Measurements from ENCODE around the gene AGO3. TPM values are rescaled to one million over a fixed set of nuclear protein-coding genes. Genes with fewer than 3 reads are reported as not detected.

The AGO3 gene
- total and polyA plus RNA-seq, 2 donors (not counting 3 experiments of a cell fraction or from before 2014, with no cell fraction given), result 10.4 to 21.1 TPM

GRCh38 chr1:36116901-36117300 is 186.0 kb downstream of the AGO3 start:
- no TSS peak for BruUV-seq (replicated peaks)
- dilution Hi-C loops (cut with MboI; ENCODE audit: extremely low pct_ligation_motif_present, low sequenced_read_pairs), result no loop called here
- CTCF ChIA-PET, result interaction anchor here (0.6 to 3.2 kb wide), 5 partner anchors 8 to 169 kb away, joined by 3 to 24 read pairs (median 6); no protein-coding TSS in a partner anchor

More at GRCh38 chr1:36116901-36117300, 186.0 kb downstream of the AGO3 start:
- no peaks in the 10 kb centered on the region for H3K36me3 ChIP-seq (ENCODE audit: control insufficient read depth in 2 of 2, extremely low read depth in 1 of 2, insufficient read depth in 2 of 2, low read length in 2 of 2)
- TF ChIP-seq POLR2A (IDR thresholded peaks at IDR 0.05; ENCODE audit: low read depth, low read length) (no peak), CTCF (IDR thresholded peaks at IDR 0.05; ENCODE audit: extremely low read depth in 1 of 2, insufficient read depth in 1 of 2, low read depth in 1 of 2, low read length in 2 of 2) (no peak), FOS (IDR thresholded peaks at IDR 0.05; ENCODE audit: borderline replicate concordance, insufficient read depth, low read length) (no peak), JUN (IDR thresholded peaks at IDR 0.05; ENCODE audit: borderline replicate concordance, insufficient read depth, insufficient read length, low read depth) (no peak), EZH2 (IDR thresholded peaks at IDR 0.05; ENCODE audit: borderline replicate concordance, low read depth, low read length, severe bottlenecking) (no peak), POLR2AphosphoS5 (IDR thresholded peaks at IDR 0.05; ENCODE audit: insufficient read depth, low read depth, low read length) (no peak), MAX (IDR thresholded peaks at IDR 0.05; ENCODE audit: insufficient read depth, insufficient read length) (no peak), GATA2 (IDR thresholded peaks at IDR 0.05; ENCODE audit: insufficient read depth, insufficient read length, low read depth, low read length) (no peak), MYC (IDR thresholded peaks at IDR 0.05; ENCODE audit: low read depth, low read length) (no peak)
- no peaks in the 10 kb centered on the region for H3K9me3 ChIP-seq (replicated peaks; ENCODE audit: control insufficient read depth, insufficient read depth, low read length)
- H3K27me3 ChIP-seq (ENCODE audit: control insufficient read depth in 2 of 2, insufficient read depth in 2 of 2, low read length in 2 of 2), result no peaks in the 10 kb centered on the region
- no peak overlapping the region for H3K4me2 ChIP-seq (ENCODE audit: insufficient read depth, low read length)
- no peak overlapping the region for H3K9ac ChIP-seq (replicated peaks; ENCODE audit: extremely low read depth, insufficient read depth, low read length)
- no peak overlapping the region for H2AFZ ChIP-seq (ENCODE audit: low read depth, low read length)
- no peaks in the 10 kb centered on the region for H3K4me1 ChIP-seq (ENCODE audit: control insufficient read depth, extremely low read depth, insufficient read depth, low read length)
- no peaks in the 10 kb centered on the region for H4K20me1 ChIP-seq (replicated peaks; ENCODE audit: control insufficient read depth, extremely low read depth, insufficient read depth, low read length)
- FAIRE-seq (no peak), DNase-seq (ENCODE audit: low read depth, low spot score) (no peak)
- intact Hi-C loops (cut with micrococcal nuclease), result no loop called here
- POLR2A ChIA-PET, result no interaction called here
- no peaks in the 10 kb centered on the region for H3K79me2 ChIP-seq (ENCODE audit: control insufficient read depth, insufficient read depth, low read length)
- no peak overlapping the region for H3K27ac ChIP-seq (ENCODE audit: insufficient read depth, low read depth, low read length)
- H3K9me1 ChIP-seq (replicated peaks; ENCODE audit: control insufficient read depth, extremely low read depth, insufficient read depth, low read length), result no peaks in the 10 kb centered on the region
- no peak overlapping the region for H3K4me3 ChIP-seq (replicated peaks in 1 of 3; ENCODE audit: insufficient read depth in 1 of 3, low read depth in 1 of 3, low read length in 3 of 3)

Measured in endothelial cell of umbilical vein (primary cell).